Measurements from ENCODE around the gene APOM.

The APOM gene

GRCh38 chr6:31655349-31656237 lies at the start of gene APOM:
TSS of gene APOM (plus strand) at chr6:31655894. CDS start at chr6:31655967, 73 bp downstream.
- in situ Hi-C loops (cut with HindIII; ENCODE audit: low sequenced_read_pairs): no loop called here
- DNase-seq (ENCODE audit: low read depth, low spot score): no peak
- no peak within 1 kb of the TSS for H3K4me3 ChIP-seq (ENCODE audit: low read depth, low read length)
- TF ChIP-seq, protein P1, sequence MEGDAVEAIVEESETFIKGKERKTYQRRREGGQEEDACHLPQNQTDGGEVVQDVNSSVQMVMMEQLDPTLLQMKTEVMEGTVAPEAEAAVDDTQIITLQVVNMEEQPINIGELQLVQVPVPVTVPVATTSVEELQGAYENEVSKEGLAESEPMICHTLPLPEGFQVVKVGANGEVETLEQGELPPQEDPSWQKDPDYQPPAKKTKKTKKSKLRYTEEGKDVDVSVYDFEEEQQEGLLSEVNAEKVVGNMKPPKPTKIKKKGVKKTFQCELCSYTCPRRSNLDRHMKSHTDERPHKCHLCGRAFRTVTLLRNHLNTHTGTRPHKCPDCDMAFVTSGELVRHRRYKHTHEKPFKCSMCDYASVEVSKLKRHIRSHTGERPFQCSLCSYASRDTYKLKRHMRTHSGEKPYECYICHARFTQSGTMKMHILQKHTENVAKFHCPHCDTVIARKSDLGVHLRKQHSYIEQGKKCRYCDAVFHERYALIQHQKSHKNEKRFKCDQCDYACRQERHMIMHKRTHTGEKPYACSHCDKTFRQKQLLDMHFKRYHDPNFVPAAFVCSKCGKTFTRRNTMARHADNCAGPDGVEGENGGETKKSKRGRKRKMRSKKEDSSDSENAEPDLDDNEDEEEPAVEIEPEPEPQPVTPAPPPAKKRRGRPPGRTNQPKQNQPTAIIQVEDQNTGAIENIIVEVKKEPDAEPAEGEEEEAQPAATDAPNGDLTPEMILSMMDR (IDR thresholded peaks at IDR 0.05; ENCODE audit: low read depth, low read length): no peak

DNA sequence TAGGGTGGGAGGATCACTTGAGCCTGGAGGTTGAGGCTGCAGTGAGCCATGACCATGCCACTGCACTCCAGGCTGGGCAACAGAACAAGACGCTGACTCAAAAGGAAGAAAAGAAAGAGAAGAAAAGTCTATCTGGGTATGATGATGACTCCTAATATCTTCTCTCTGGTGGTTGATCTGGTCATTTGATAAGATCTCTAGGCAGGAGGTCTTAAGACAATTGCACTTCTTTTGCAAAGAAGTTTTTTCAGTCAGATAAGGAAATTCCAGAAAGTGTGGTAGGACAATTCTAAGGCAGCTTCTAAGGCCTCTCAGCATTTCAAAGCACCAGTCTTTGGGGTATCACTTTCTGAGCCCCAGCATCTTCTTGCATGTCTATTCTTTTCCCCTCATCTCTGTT lies 48.4 kb upstream of the APOM start:
- in situ Hi-C loops (cut with HindIII; ENCODE audit: low sequenced_read_pairs): no loop called here
- no peak for DNase-seq (ENCODE audit: low read depth, low spot score)
- no peak overlapping the region for H3K4me3 ChIP-seq (ENCODE audit: low read depth, low read length)
- TF ChIP-seq, protein P1 (IDR thresholded peaks at IDR 0.05; ENCODE audit: low read depth, low read length): no peak

DNA sequence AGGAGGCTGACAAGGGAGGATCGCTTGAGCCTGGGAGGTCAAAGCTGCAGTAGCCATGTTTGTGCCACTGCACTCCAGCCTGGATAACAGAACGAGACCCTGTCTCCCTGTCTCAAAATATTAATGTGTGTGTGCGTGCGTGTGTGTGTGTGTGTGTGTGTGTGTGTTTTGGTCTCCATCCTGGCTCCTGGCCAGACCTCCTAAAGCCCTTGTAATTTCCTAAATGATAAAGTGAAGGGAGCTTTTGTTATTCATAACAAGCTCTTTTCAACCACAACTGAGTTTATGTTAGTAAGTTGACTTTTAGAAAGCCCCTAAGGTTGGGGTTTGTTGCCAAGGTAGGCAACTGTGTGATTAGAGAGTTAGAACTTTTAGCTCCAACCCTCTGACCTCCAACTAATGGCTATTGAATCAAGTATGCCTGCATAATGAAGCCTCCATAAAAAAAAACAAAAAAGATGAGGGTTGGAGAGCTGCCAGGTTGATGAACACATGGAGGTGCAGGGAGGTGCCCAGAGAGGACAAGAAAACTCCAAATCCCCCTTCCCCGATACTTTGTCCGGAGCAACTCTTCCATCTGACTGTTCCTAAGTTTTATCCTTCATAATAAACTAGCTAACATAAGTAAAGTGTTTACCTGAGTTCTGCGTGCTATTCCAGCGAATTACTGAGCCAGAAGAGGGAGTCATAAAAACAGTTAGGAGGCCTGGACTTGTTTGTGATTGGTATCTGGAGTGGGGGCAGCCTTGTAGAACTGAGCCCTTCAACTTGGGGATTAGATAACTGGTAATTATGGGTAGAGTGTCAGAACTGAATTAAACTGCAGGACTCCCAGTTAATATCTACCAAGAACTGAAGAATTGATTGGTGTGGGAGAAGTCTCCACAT lies 45.9 kb upstream of the APOM start:
- DNase-seq (ENCODE audit: low read depth, low spot score): no peak
- no peak overlapping the region for H3K4me3 ChIP-seq (ENCODE audit: low read depth, low read length)
- in situ Hi-C loops (cut with HindIII; ENCODE audit: low sequenced_read_pairs): no loop called here
- TF ChIP-seq, protein P1 (IDR thresholded peaks at IDR 0.05; ENCODE audit: low read depth, low read length): no peak

DNA sequence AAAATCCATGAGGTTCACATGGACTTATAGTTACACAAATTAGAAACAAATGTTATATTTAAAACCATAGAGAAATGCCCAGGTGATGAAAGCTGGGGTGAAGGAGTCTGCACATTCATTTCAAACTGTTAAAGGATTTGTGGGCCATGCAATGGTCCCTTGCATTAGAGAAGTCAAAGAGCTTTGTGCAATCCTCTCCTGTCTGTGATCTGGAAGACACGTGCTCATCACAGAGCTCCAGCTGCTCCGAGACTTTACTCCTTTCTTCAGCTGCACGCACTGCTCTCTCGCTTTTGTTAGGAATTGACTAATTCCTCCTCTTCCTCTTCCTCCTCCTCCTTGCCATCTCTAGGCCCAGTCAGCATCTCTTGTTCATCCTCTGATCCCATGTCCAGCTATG lies 44.7 kb upstream of the APOM start:
- H3K4me3 ChIP-seq (ENCODE audit: low read depth, low read length): no peak overlapping the region
- TF ChIP-seq, protein P1 (IDR thresholded peaks at IDR 0.05; ENCODE audit: low read depth, low read length): no peak
- in situ Hi-C loops (cut with HindIII; ENCODE audit: low sequenced_read_pairs): no loop called here
- DNase-seq (ENCODE audit: low read depth, low spot score): no peak

DNA sequence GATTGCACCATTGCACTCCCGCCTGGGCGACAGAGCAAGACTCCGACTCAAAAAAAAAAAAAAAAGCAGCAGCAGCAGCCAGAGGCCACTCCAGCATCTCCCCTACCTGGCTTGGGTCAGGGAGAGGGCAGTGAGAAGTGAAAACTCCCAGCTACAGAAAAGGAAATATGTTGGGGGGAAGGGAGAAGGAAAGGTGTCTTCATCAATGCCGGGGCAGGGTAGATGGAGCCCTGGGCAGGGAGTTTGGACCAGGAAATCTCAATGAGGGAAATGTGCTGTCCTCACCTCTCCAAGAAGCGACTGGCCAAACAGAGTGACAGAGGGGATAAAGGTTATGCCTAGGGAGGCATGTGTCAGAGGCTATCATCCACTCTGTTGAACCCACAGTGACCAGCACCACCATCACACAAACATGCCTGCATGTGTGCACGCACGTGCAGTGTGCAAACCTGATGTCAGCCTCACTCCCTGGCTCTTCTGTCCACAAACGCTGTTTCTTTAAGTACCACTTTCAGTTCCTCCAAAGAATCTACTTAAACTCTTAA lies 41.5 kb upstream of the APOM start:
- DNase-seq (ENCODE audit: low read depth, low spot score): no peak
- in situ Hi-C loops (cut with HindIII; ENCODE audit: low sequenced_read_pairs): no loop called here
- H3K4me3 ChIP-seq (ENCODE audit: low read depth, low read length): no peak overlapping the region
- TF ChIP-seq, protein P1 (IDR thresholded peaks at IDR 0.05; ENCODE audit: low read depth, low read length): no peak
